K562 (cell line): Measurements from ENCODE around the gene UCKL1. TPM values are rescaled to one million over a fixed set of nuclear protein-coding genes. Genes with fewer than 3 reads are reported as not detected.

ENCODE experiments used
- BMI1 ChIP-seq: fragments of 150-350 bp; IDR thresholded peaks from 2 replicates; pipeline ENCODE4 v1.6.1; 2014; ENCODE audit warnings: low read length
- CC2D1A ChIP-seq: fragments of 450-650 bp; IDR thresholded peaks from 2 replicates; pipeline ENCODE4 v1.6.1; 2017; ENCODE audit warnings: mild to moderate bottlenecking
- CHD4 ChIP-seq: fragments of 200-600 bp; sonication (generic); IDR thresholded peaks from 3 replicates; pipeline ENCODE4 v1.6.1; 2012; ENCODE audit warnings: low read depth, mild to moderate bottlenecking, mixed read lengths, low read length, inconsistent platforms; ENCODE audit not compliant: insufficient read depth, insufficient replicate concordance, poor library complexity, severe bottlenecking
- ELF1 ChIP-seq: fragments of 200-800 bp; sonication (Bioruptor generic); IDR thresholded peaks from 2 replicates; pipeline ENCODE4 v1.6.1; 2016; ENCODE audit warnings: missing genetic modification characterization, missing compliant biosample characterization
- HCFC1 ChIP-seq: IDR thresholded peaks from 2 replicates; pipeline ENCODE4 v1.6.1; 2012; ENCODE audit warnings: low read depth, low read length, improper control_type of control experiment
- HNRNPH1 ChIP-seq: fragments of 200-400 bp; formaldehyde crosslinking; optimal IDR thresholded peaks from 2 replicates; pipeline ENCODE3; 2017; ENCODE audit warnings: low read depth, mild to moderate bottlenecking, low read length, moderate library complexity
- HNRNPK ChIP-seq: fragments of 200-400 bp; formaldehyde crosslinking; IDR thresholded peaks from one replicate; pipeline ENCODE4 v1.6.1; 2018; ENCODE audit warnings: mild to moderate bottlenecking, low read depth, low read length; ENCODE audit not compliant: poor library complexity, severe bottlenecking
- KDM2B ChIP-seq: fragments of 250-450 bp; sonication (Bioruptor Pico); IDR thresholded peaks from 2 replicates; pipeline ENCODE4 v1.8.0; 2021; ENCODE audit warnings: mild to moderate bottlenecking, moderate library complexity
- MTA3 ChIP-seq: fragments of 450-650 bp; formaldehyde crosslinking; IDR thresholded peaks from 2 replicates; pipeline ENCODE4 v1.6.1; 2017; ENCODE audit warnings: mild to moderate bottlenecking, borderline replicate concordance
- NFRKB ChIP-seq: fragments of 450-650 bp; IDR thresholded peaks from 2 replicates; pipeline ENCODE4 v1.6.1; 2016; ENCODE audit warnings: low read depth
- NFYB ChIP-seq: IDR thresholded peaks from 2 replicates; pipeline ENCODE4 v1.6.1; 2011; ENCODE audit warnings: mild to moderate bottlenecking, moderate library complexity; ENCODE audit not compliant: insufficient read length; ENCODE audit errors: extremely low read depth
- NONO ChIP-seq, 2 experiments: fragments of 200-400 bp in 1 of 2; fragments of 450-650 bp in 1 of 2; formaldehyde crosslinking in 1 of 2; IDR thresholded peaks; 2 replicates each; pipeline ENCODE4 v1.6.1; 2017; ENCODE audit warnings: low read depth in 2 of 2, mild to moderate bottlenecking in 2 of 2, moderate library complexity in 2 of 2, low read length in 1 of 2
- SMAD4 ChIP-seq: fragments of 250-450 bp; sonication (Bioruptor Pico); conservative IDR thresholded peaks from 2 replicates; pipeline ENCODE4 v1.8.0; 2021; ENCODE audit warnings: inconsistent platforms, mild to moderate bottlenecking, moderate library complexity
- YBX1 ChIP-seq: fragments of 450-650 bp; IDR thresholded peaks from 2 replicates; pipeline ENCODE4 v1.7.1; 2016; ENCODE audit warnings: mild to moderate bottlenecking
- ZBTB7A ChIP-seq: IDR thresholded peaks from 2 replicates; pipeline ENCODE4 v1.6.1; 2011; ENCODE audit warnings: low read depth, mild to moderate bottlenecking, low read length, moderate library complexity, borderline replicate concordance; ENCODE audit not compliant: control insufficient read depth
- ZFX ChIP-seq: sonication (generic); formaldehyde crosslinking; IDR thresholded peaks from 2 replicates; pipeline ENCODE4 v1.8.0; 2022; ENCODE audit warnings: mild to moderate bottlenecking, missing genetic modification reagents, moderate library complexity
- ZNF212 ChIP-seq: fragments of 450-650 bp; formaldehyde crosslinking; IDR thresholded peaks from 2 replicates; pipeline ENCODE4 v1.4.0; 2020; ENCODE audit warnings: mild to moderate bottlenecking
- polyA plus RNA-seq, 8 experiments: library from polyadenylated mRNA; depleted of rRNA in 4 of 8; stranded (reverse) in 5 of 8; unstranded in 3 of 8; fragments of >200 nt; fragmentation: Nextera tagmentation in 2 of 8; fragmentation: Illumina TruSeq in 1 of 8; extraction: Ambion mirVana in 2 of 8; extraction: Trizol in 1 of 8; gene quantifications; 2 replicates each; pipeline versions ENCODE4 v1.2.1 to v1.2.3, GENCODE V29; 2011 to 2014; ENCODE audit warnings: inconsistent platforms in 1 of 8, missing spikeins in 1 of 8
- total RNA-seq, 7 experiments: library from RNA; depleted of rRNA in 6 of 7; stranded (reverse); fragments of >200 nt in 6 of 7; fragmentation: Illumina TruSeq in 2 of 7; extraction: Trizol in 2 of 7; gene quantifications; 2 replicates each; pipeline versions ENCODE4 v1.2.1 to v1.2.3, GENCODE V29; 2011 to 2021; ENCODE audit warnings: low replicate concordance in 1 of 7
- TF ChIP-seq, protein P1 (sequence below), 2 experiments: IDR thresholded peaks; 2 replicates each; pipeline ENCODE4 v1.6.1; 2012; ENCODE audit warnings: improper control_type of control experiment in 2 of 2, low read depth in 2 of 2, low read length in 2 of 2, borderline replicate concordance in 1 of 2
- TF ChIP-seq, protein P2 (sequence below): fragments of 200-800 bp; sonication (Bioruptor generic); IDR thresholded peaks from 2 replicates; pipeline ENCODE4 v1.6.1; 2017; ENCODE audit warnings: missing genetic modification characterization, missing compliant biosample characterization
- TF ChIP-seq, protein P3 (sequence below): sonication (generic); formaldehyde crosslinking; IDR thresholded peaks from 2 replicates; pipeline ENCODE4 v1.8.0; 2023; ENCODE audit warnings: missing genetic modification reagents, mild to moderate bottlenecking, borderline replicate concordance

UCKL1 gene
- total and polyA plus RNA-seq, 9 of the 15 experiments (the other 6 are each of a cell fraction or from before 2014, with no cell fraction given) = 3.1 to 52.8 (median 24.2) TPM

DNA sequence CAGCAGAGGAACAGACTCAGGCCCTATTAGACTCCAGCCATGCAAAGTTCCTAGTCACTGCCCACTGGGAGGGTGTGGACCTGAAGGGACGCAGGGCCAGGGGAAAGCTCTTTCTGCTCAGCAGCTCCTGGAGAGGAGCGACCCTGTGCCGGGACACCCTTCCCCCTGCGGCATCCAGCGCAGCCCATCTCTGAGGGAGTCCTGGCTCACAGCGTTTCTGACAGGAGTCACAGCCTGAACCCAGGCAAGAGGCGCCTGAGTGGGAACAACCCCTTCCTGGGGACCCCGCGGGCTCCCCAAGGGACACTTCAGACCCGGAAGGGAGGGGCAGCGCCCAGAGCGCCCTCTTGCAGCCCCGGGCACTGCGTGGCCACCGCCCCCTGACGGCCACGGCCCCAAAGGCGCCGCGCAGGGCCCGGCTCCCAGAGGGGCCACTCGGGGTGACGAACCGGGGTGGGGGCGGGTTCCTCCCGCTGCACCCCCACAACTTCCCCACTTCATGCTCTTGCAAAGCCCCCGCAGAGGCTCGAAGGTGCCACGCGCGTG is 862 bp downstream of the UCKL1 start (continued):
- TF ChIP-seq, protein P1, sequence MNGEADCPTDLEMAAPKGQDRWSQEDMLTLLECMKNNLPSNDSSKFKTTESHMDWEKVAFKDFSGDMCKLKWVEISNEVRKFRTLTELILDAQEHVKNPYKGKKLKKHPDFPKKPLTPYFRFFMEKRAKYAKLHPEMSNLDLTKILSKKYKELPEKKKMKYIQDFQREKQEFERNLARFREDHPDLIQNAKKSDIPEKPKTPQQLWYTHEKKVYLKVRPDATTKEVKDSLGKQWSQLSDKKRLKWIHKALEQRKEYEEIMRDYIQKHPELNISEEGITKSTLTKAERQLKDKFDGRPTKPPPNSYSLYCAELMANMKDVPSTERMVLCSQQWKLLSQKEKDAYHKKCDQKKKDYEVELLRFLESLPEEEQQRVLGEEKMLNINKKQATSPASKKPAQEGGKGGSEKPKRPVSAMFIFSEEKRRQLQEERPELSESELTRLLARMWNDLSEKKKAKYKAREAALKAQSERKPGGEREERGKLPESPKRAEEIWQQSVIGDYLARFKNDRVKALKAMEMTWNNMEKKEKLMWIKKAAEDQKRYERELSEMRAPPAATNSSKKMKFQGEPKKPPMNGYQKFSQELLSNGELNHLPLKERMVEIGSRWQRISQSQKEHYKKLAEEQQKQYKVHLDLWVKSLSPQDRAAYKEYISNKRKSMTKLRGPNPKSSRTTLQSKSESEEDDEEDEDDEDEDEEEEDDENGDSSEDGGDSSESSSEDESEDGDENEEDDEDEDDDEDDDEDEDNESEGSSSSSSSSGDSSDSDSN (IDR thresholded peaks at IDR 0.05; ENCODE audit: borderline replicate concordance in 1 of 2, low read depth in 2 of 2, low read length in 2 of 2) = no peak
- TF ChIP-seq ZFX (CRISPR knock-in tag) (no peak), KDM2B (CRISPR knock-in tag) (no peak), ZBTB7A (peak; percentile 63; the same call in 1 of the 2 replicates), NONO (IDR thresholded peaks at IDR 0.05; ENCODE audit: low read depth in 2 of 2, low read length in 1 of 2) (no peak), CC2D1A (no peak), HCFC1 (no peak), NFYB (no peak), HNRNPH1 (no peak), ELF1 (tag) (peak; percentile 66; the same call in 1 of the 2 replicates), CHD4 (no peak), BMI1 (no peak), YBX1 (no peak), NFRKB (no peak), SMAD4 (CRISPR knock-in tag) (no peak), HNRNPK (no peak), ZNF212 (CRISPR knock-in tag) (no peak), MTA3 (no peak)
- TF ChIP-seq, protein P2, sequence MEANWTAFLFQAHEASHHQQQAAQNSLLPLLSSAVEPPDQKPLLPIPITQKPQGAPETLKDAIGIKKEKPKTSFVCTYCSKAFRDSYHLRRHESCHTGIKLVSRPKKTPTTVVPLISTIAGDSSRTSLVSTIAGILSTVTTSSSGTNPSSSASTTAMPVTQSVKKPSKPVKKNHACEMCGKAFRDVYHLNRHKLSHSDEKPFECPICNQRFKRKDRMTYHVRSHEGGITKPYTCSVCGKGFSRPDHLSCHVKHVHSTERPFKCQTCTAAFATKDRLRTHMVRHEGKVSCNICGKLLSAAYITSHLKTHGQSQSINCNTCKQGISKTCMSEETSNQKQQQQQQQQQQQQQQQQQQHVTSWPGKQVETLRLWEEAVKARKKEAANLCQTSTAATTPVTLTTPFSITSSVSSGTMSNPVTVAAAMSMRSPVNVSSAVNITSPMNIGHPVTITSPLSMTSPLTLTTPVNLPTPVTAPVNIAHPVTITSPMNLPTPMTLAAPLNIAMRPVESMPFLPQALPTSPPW (CRISPR knock-in tag) = peak; percentile 62
- TF ChIP-seq, protein P3, sequence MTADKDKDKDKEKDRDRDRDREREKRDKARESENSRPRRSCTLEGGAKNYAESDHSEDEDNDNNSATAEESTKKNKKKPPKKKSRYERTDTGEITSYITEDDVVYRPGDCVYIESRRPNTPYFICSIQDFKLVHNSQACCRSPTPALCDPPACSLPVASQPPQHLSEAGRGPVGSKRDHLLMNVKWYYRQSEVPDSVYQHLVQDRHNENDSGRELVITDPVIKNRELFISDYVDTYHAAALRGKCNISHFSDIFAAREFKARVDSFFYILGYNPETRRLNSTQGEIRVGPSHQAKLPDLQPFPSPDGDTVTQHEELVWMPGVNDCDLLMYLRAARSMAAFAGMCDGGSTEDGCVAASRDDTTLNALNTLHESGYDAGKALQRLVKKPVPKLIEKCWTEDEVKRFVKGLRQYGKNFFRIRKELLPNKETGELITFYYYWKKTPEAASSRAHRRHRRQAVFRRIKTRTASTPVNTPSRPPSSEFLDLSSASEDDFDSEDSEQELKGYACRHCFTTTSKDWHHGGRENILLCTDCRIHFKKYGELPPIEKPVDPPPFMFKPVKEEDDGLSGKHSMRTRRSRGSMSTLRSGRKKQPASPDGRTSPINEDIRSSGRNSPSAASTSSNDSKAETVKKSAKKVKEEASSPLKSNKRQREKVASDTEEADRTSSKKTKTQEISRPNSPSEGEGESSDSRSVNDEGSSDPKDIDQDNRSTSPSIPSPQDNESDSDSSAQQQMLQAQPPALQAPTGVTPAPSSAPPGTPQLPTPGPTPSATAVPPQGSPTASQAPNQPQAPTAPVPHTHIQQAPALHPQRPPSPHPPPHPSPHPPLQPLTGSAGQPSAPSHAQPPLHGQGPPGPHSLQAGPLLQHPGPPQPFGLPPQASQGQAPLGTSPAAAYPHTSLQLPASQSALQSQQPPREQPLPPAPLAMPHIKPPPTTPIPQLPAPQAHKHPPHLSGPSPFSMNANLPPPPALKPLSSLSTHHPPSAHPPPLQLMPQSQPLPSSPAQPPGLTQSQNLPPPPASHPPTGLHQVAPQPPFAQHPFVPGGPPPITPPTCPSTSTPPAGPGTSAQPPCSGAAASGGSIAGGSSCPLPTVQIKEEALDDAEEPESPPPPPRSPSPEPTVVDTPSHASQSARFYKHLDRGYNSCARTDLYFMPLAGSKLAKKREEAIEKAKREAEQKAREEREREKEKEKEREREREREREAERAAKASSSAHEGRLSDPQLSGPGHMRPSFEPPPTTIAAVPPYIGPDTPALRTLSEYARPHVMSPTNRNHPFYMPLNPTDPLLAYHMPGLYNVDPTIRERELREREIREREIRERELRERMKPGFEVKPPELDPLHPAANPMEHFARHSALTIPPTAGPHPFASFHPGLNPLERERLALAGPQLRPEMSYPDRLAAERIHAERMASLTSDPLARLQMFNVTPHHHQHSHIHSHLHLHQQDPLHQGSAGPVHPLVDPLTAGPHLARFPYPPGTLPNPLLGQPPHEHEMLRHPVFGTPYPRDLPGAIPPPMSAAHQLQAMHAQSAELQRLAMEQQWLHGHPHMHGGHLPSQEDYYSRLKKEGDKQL (CRISPR knock-in tag) = no peak
